Breast epithelium (tissue), 4 donors: ENCODE results near the gene SET. TPM values are rescaled to one million over a fixed set of nuclear protein-coding genes. Genes with fewer than 3 reads are reported as not detected.

ENCODE experiments used
- DNase-seq, 2 donors: peaks; one replicate each; pipeline ENCODE4 v3.0.0-alpha.2; 2019; ENCODE audit warnings: low spot score in 2 of 2
- H3K27ac ChIP-seq, 2 donors: fragments of 200-600 bp; sonication (generic) in 1 of 2; one replicate each; pipeline ENCODE4 v1.5.1; 2016 to 2019; ENCODE audit warnings: mild to moderate bottlenecking in 1 of 2
- H3K27me3 ChIP-seq, 2 donors: fragments of 200-600 bp; sonication (generic) in 1 of 2; one replicate each; pipeline versions ENCODE4 v1.5.1 to v1.6.0; 2017 to 2019; ENCODE audit warnings: control low read depth in 1 of 2, mild to moderate bottlenecking in 1 of 2
- H3K36me3 ChIP-seq: fragments of 200-600 bp; one replicate; pipeline ENCODE4 v1.5.1; 2019
- H3K4me1 ChIP-seq, 2 donors: fragments of 200-600 bp; sonication (generic); one replicate each; pipeline ENCODE4 v1.5.1; 2016 to 2019; ENCODE audit warnings: control low read depth in 1 of 2
- H3K4me3 ChIP-seq, 3 donors: fragments of 200-600 bp; sonication (generic); 1 replicate in 2 of 3; 2 replicates in 1 of 3; pipeline ENCODE4 v1.5.1; 2016 to 2019; ENCODE audit warnings: mild to moderate bottlenecking in 3 of 3, moderate library complexity in 2 of 3
- H3K9me3 ChIP-seq, 2 donors: fragments of 200-600 bp; sonication (generic) in 1 of 2; one replicate each; pipeline ENCODE4 v1.5.1; 2016 to 2019; ENCODE audit warnings: control low read depth in 1 of 2
- CTCF ChIP-seq, 3 donors: fragments of 450-650 bp; IDR thresholded peaks; one replicate each; pipeline ENCODE4 v1.5.1; 2016 to 2017; ENCODE audit warnings: antibody characterized with exemption in 3 of 3, mild to moderate bottlenecking in 3 of 3, moderate library complexity in 3 of 3
- POLR2A ChIP-seq: fragments of 450-650 bp; IDR thresholded peaks from one replicate; pipeline ENCODE4 v1.6.1; 2016; ENCODE audit warnings: antibody characterized with exemption, mild to moderate bottlenecking, moderate library complexity
- POLR2AphosphoS5 ChIP-seq, 3 donors: sonication (generic); formaldehyde crosslinking; IDR thresholded peaks; one replicate each; pipeline ENCODE4 v1.6.1; 2017; ENCODE audit warnings: antibody characterized with exemption in 3 of 3
- intact Hi-C: fragments of 100-400 bp; cut with DNase I; formaldehyde crosslinking; loops from one replicate; pipeline ENCODE4 v1.15.1; 2023; ENCODE audit warnings: low total_unique reads
- total RNA-seq, 3 donors: library from RNA; depleted of rRNA; stranded (reverse); fragments of >200 nt; gene quantifications; one replicate each; pipeline ENCODE4 v1.1.0, GENCODE V29; 2016

Gene SET
- total RNA-seq, 3 donors from 2014 or later, result 142 to 168 (median 158) TPM

- Histone ChIP-seq H3K4me3 (no peak overlapping the region), H3K36me3 (no peaks in the 10 kb centered on the region), H3K27me3 (no peaks in the 10 kb centered on the region), H3K4me1 (no peaks in the 10 kb centered on the region), H3K9me3 (no peaks in the 10 kb centered on the region), H3K27ac (no peak overlapping the region)
- intact Hi-C loops, result no loop called here
- no peak for DNase-seq
- TF ChIP-seq POLR2A (no peak), POLR2AphosphoS5 (IDR thresholded peaks at IDR 0.05) (no peak), CTCF (IDR thresholded peaks at IDR 0.05) (no peak)
Measured at GRCh38 chr9:128713941-128714573, 25.0 kb downstream of the SET start.

GRCh38 chr9:128714586-128715435 lies 25.8 kb downstream of the SET start:
- TF ChIP-seq POLR2A (no peak), POLR2AphosphoS5 (IDR thresholded peaks at IDR 0.05) (no peak), CTCF (IDR thresholded peaks at IDR 0.05) (no peak)
- intact Hi-C loops, result no loop called here
- H3K27ac ChIP-seq, result no peak overlapping the region
- no peaks in the 10 kb centered on the region for H3K4me1 ChIP-seq
- H3K4me3 ChIP-seq, result no peak overlapping the region
- no peaks in the 10 kb centered on the region for H3K27me3 ChIP-seq
- H3K36me3 ChIP-seq, result no peaks in the 10 kb centered on the region
- DNase-seq, result no peak
- H3K9me3 ChIP-seq, result no peaks in the 10 kb centered on the region

GRCh38 chr9:128715436-128715750 lies 26.4 kb downstream of the SET start:
- H3K27ac ChIP-seq, result no peak overlapping the region
- TF ChIP-seq POLR2A (no peak), POLR2AphosphoS5 (IDR thresholded peaks at IDR 0.05) (no peak), CTCF (IDR thresholded peaks at IDR 0.05) (no peak)
- H3K4me1 ChIP-seq, result no peaks in the 10 kb centered on the region
- no peak overlapping the region for H3K4me3 ChIP-seq
- H3K36me3 ChIP-seq, result no peaks in the 10 kb centered on the region
- H3K27me3 ChIP-seq, result no peaks in the 10 kb centered on the region
- no peaks in the 10 kb centered on the region for H3K9me3 ChIP-seq
- intact Hi-C loops, result no loop called here
- DNase-seq, result no peak

- DNase-seq, result no peak
- Histone ChIP-seq H3K9me3 (no peaks in the 10 kb centered on the region), H3K27ac (no peak overlapping the region), H3K4me1 (no peaks in the 10 kb centered on the region), H3K36me3 (no peaks in the 10 kb centered on the region), H3K27me3 (no peaks in the 10 kb centered on the region), H3K4me3 (no peak overlapping the region)
- TF ChIP-seq CTCF (IDR thresholded peaks at IDR 0.05), result no peak
- no peak for TF ChIP-seq POLR2AphosphoS5 (IDR thresholded peaks at IDR 0.05)
- TF ChIP-seq POLR2A, result no peak
- intact Hi-C loops, result no loop called here
Measured at GRCh38 chr9:128716581-128717254, 27.7 kb downstream of the SET start.

- no peak for TF ChIP-seq POLR2AphosphoS5 (IDR thresholded peaks at IDR 0.05)
- TF ChIP-seq CTCF (IDR thresholded peaks at IDR 0.05), result no peak
- no peak for TF ChIP-seq POLR2A
- H3K4me1 ChIP-seq, result peaks cover 0 to under 1% of the 10 kb centered on the region in 2 donors
- DNase-seq, result no peak
- no peak overlapping the region for H3K4me3 ChIP-seq
- no peaks in the 10 kb centered on the region for H3K27me3 ChIP-seq
- no peaks in the 10 kb centered on the region for H3K9me3 ChIP-seq
- H3K36me3 ChIP-seq, result no peaks in the 10 kb centered on the region
- no peak overlapping the region for H3K27ac ChIP-seq
- intact Hi-C loops, result no loop called here
Measured at GRCh38 chr9:128718047-128718446, 29.0 kb downstream of the SET start.
